ENCODE data around the gene WAC. TPM values are rescaled to one million over a fixed set of nuclear protein-coding genes. Genes with fewer than 3 reads are reported as not detected.
A peak's percentile ranks its signal among the peaks of the same experiment; 100 is the strongest.

WAC gene
- total and polyA plus RNA-seq, 2 of the 13 experiments (the other 11 are each of a cell fraction or from before 2014, with no cell fraction given) = 69.1 to 96.2 TPM

DNA sequence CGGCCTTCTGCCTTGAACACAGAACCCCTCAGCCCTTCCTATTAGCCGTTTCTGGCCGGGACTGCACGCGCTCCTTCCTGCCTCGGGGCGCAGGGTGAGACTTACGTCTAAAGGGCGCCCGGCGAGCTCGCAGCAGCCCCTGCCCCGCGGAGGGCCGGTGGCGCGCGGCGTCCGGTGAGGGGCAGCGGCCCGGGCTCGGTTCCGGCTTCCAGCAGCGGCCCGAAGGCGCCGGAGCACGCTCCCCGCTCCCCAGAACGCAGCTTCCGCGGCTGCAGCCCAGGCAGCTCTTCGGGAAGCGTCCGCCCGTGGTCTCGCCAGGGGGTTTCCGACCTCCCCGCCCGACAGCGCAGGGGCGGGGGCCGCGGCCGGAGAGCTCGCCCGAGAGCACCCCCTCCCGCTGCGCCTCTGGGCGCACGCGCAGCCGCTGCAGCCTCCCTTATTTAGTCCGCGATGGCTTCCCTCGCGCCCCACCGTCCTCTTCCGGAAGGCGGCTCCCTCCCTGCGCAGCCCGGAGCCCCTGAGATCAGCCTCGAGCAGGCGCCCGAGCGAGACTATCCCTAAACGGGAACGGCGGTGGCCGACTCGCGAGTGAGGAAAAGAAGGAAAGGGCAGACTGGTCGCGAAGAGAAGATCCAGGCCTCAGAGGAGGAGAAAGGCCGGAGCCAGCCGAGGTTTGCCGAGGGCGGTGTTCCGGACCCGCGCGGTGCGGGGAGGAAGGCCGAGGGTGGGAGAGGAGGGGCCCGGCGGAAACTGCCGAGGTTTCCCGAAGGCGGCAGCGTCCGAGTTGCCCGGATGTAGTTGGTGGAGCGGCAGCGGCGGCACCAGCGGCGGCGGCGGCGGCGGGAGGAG, at the start of gene WAC (continued):
- peak; percentile 96 for TF ChIP-seq MEIS1 (CRISPR knock-in tag; IDR thresholded peaks at IDR 0.05; ENCODE audit: borderline replicate concordance)
- TF ChIP-seq, protein P1, sequence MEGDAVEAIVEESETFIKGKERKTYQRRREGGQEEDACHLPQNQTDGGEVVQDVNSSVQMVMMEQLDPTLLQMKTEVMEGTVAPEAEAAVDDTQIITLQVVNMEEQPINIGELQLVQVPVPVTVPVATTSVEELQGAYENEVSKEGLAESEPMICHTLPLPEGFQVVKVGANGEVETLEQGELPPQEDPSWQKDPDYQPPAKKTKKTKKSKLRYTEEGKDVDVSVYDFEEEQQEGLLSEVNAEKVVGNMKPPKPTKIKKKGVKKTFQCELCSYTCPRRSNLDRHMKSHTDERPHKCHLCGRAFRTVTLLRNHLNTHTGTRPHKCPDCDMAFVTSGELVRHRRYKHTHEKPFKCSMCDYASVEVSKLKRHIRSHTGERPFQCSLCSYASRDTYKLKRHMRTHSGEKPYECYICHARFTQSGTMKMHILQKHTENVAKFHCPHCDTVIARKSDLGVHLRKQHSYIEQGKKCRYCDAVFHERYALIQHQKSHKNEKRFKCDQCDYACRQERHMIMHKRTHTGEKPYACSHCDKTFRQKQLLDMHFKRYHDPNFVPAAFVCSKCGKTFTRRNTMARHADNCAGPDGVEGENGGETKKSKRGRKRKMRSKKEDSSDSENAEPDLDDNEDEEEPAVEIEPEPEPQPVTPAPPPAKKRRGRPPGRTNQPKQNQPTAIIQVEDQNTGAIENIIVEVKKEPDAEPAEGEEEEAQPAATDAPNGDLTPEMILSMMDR (CRISPR knock-in tag; IDR thresholded peaks at IDR 0.05) = 0 out of 2 replicates have a peak, but pooled peaks have one; percentile 21
- 0 out of 2 replicates have a peak, but pooled peaks have one; percentile 81 for TF ChIP-seq MYNN (CRISPR knock-in tag; IDR thresholded peaks at IDR 0.05; ENCODE audit: low read depth)
- TF ChIP-seq, protein P2, sequence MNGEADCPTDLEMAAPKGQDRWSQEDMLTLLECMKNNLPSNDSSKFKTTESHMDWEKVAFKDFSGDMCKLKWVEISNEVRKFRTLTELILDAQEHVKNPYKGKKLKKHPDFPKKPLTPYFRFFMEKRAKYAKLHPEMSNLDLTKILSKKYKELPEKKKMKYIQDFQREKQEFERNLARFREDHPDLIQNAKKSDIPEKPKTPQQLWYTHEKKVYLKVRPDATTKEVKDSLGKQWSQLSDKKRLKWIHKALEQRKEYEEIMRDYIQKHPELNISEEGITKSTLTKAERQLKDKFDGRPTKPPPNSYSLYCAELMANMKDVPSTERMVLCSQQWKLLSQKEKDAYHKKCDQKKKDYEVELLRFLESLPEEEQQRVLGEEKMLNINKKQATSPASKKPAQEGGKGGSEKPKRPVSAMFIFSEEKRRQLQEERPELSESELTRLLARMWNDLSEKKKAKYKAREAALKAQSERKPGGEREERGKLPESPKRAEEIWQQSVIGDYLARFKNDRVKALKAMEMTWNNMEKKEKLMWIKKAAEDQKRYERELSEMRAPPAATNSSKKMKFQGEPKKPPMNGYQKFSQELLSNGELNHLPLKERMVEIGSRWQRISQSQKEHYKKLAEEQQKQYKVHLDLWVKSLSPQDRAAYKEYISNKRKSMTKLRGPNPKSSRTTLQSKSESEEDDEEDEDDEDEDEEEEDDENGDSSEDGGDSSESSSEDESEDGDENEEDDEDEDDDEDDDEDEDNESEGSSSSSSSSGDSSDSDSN (CRISPR knock-in tag; IDR thresholded peaks at IDR 0.05) = peak; percentile 90
- TF ChIP-seq RXRA (CRISPR knock-in tag; IDR thresholded peaks at IDR 0.05) = peak; percentile 79; the same call in 1 of the 2 replicates
- peak; percentile 52 for TF ChIP-seq IKZF4 (CRISPR knock-in tag; IDR thresholded peaks at IDR 0.05; ENCODE audit: borderline replicate concordance, low read depth, not compliant biosample characterization)
- peak; percentile 99 for TF ChIP-seq RBFOX2 (IDR thresholded peaks at IDR 0.05; ENCODE audit: low read depth, low read length)
- TF ChIP-seq, protein P3, sequence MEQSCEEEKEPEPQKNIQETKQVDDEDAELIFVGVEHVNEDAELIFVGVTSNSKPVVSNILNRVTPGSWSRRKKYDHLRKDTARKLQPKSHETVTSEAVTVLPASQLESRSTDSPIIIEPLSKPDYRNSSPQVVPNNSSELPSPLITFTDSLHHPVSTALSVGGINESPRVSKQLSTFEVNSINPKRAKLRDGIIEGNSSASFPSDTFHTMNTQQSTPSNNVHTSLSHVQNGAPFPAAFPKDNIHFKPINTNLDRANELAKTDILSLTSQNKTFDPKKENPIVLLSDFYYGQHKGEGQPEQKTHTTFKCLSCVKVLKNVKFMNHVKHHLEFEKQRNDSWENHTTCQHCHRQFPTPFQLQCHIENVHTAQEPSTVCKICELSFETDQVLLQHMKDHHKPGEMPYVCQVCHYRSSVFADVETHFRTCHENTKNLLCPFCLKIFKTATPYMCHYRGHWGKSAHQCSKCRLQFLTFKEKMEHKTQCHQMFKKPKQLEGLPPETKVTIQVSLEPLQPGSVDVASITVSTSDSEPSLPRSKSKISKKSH (CRISPR knock-in tag; IDR thresholded peaks at IDR 0.05; ENCODE audit: borderline replicate concordance) = peak; percentile 89
- TF ChIP-seq U2AF1 (optimal IDR thresholded peaks at IDR 0.05; ENCODE audit: low read depth, low read length) = no peak
- TF ChIP-seq, protein P4, sequence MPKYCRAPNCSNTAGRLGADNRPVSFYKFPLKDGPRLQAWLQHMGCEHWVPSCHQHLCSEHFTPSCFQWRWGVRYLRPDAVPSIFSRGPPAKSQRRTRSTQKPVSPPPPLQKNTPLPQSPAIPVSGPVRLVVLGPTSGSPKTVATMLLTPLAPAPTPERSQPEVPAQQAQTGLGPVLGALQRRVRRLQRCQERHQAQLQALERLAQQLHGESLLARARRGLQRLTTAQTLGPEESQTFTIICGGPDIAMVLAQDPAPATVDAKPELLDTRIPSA (CRISPR knock-in tag; IDR thresholded peaks at IDR 0.05; ENCODE audit: borderline replicate concordance) = no peak; the same call in 1 of the 2 replicates
- TF ChIP-seq ATF7-NPFF (CRISPR knock-in tag; IDR thresholded peaks at IDR 0.05; ENCODE audit: low read depth) = peak; percentile 76
- TF ChIP-seq ZNF17 (CRISPR knock-in tag; IDR thresholded peaks at IDR 0.05) = no peak
- TF ChIP-seq BORCS8-MEF2B (CRISPR knock-in tag; IDR thresholded peaks at IDR 0.05) = peak; percentile 67
- no peak for TF ChIP-seq EZH2 (conservative IDR thresholded peaks at IDR 0.05; ENCODE audit: low read depth, low read length)
- TF ChIP-seq NR2F1 (CRISPR knock-in tag; IDR thresholded peaks at IDR 0.05) = no peak
- TF ChIP-seq MBD4 (IDR thresholded peaks at IDR 0.05; ENCODE audit: borderline replicate concordance, low read length) = no peak
- no peak for TF ChIP-seq LCORL (IDR thresholded peaks at IDR 0.05)
- TF ChIP-seq LCORL (CRISPR knock-in tag; IDR thresholded peaks at IDR 0.05) = peak; percentile 62; the same call in 1 of the 2 replicates
- TF ChIP-seq, protein P5, sequence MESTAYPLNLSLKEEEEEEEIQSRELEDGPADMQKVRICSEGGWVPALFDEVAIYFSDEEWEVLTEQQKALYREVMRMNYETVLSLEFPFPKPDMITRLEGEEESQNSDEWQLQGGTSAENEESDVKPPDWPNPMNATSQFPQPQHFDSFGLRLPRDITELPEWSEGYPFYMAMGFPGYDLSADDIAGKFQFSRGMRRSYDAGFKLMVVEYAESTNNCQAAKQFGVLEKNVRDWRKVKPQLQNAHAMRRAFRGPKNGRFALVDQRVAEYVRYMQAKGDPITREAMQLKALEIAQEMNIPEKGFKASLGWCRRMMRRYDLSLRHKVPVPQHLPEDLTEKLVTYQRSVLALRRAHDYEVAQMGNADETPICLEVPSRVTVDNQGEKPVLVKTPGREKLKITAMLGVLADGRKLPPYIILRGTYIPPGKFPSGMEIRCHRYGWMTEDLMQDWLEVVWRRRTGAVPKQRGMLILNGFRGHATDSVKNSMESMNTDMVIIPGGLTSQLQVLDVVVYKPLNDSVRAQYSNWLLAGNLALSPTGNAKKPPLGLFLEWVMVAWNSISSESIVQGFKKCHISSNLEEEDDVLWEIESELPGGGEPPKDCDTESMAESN (CRISPR knock-in tag; conservative IDR thresholded peaks at IDR 0.05) = peak; percentile 77
- TF ChIP-seq PCBP1 (IDR thresholded peaks at IDR 0.05; ENCODE audit: borderline replicate concordance, low read depth, low read length) = 0 out of 2 replicates have a peak, but pooled peaks have one; percentile 71
